Bronchial epithelial cell (primary cell): ENCODE results near the gene ANO8. TPM values are rescaled to one million over a fixed set of nuclear protein-coding genes. Genes with fewer than 3 reads are reported as not detected.

Source experiments
- total RNA-seq: library from RNA; depleted of rRNA; stranded (reverse); fragments of >200 nt; gene quantifications from 2 replicates; pipeline ENCODE4 v1.2.1, GENCODE V29; 2014

Gene ANO8
- total RNA-seq, 1 donor from 2014 or later, result 2.6 TPM

Other genes with a start within 250 kb of the ANO8 start
- gene USE1, start 119.5 kb downstream of the ANO8 start, total RNA-seq, result 8.3 and 11.8 TPM in 2 replicates
- 2.0 and 3.2 TPM in 2 replicates for gene OCEL1, start 108.6 kb downstream of the ANO8 start, total RNA-seq
- gene NR2F6, start 88.9 kb downstream of the ANO8 start, total RNA-seq, result 93.8 and 124 TPM in 2 replicates
- 0.13 TPM in 1 of 2 replicates, not detected in the other for gene USHBP1, start 70.1 kb downstream of the ANO8 start, total RNA-seq
- 45.8 and 60.9 TPM in 2 replicates for gene BABAM1, start 67.4 kb downstream of the ANO8 start, total RNA-seq
- gene ANKLE1, start 53.0 kb downstream of the ANO8 start, total RNA-seq, result 0.38 and 0.53 TPM in 2 replicates
- gene ABHD8, start 31.4 kb downstream of the ANO8 start, total RNA-seq, result 6.1 and 9.9 TPM in 2 replicates
- gene MRPL34, start 29.0 kb downstream of the ANO8 start, total RNA-seq, result 23.7 and 24.3 TPM in 2 replicates
- gene DDA1, start 25.3 kb downstream of the ANO8 start, total RNA-seq, result 9.0 and 21.1 TPM in 2 replicates
- gene GTPBP3, start 2.7 kb upstream of the ANO8 start, total RNA-seq, result 16.5 and 48.4 TPM in 2 replicates
- gene PLVAP, start 42.5 kb upstream of the ANO8 start, total RNA-seq, result not detected in 2 replicates
- not detected in 2 replicates for gene CCDC194, start 59.3 kb upstream of the ANO8 start, total RNA-seq
- gene BST2, start 70.8 kb upstream of the ANO8 start, total RNA-seq, result 2.2 and 8.7 TPM in 2 replicates
- 22.9 and 23.8 TPM in 2 replicates for gene MVB12A, start 85.2 kb upstream of the ANO8 start, total RNA-seq
- gene TMEM221, start 113.8 kb upstream of the ANO8 start, total RNA-seq, result 0.13 TPM in 1 of 2 replicates, not detected in the other
- gene NXNL1, start 126.1 kb upstream of the ANO8 start, total RNA-seq, result not detected in 2 replicates
- gene SLC27A1, start 135.7 kb upstream of the ANO8 start, total RNA-seq, result 5.9 and 7.9 TPM in 2 replicates
- 41.1 and 67.2 TPM in 2 replicates for gene PGLS, start 176.8 kb upstream of the ANO8 start, total RNA-seq
- 74.2 and 75.1 TPM in 2 replicates for gene COLGALT1, start 220.8 kb upstream of the ANO8 start, total RNA-seq